HuH-7 (cell line): Measurements from ENCODE around the gene CARD10.
A peak's percentile ranks its signal among the peaks of the same experiment; 100 is the strongest.

Experiments used
- DNase-seq: peaks from one replicate; pipeline ENCODE4 v3.0.0; 2011; ENCODE audit warnings: low spot score

Gene CARD10

DNA sequence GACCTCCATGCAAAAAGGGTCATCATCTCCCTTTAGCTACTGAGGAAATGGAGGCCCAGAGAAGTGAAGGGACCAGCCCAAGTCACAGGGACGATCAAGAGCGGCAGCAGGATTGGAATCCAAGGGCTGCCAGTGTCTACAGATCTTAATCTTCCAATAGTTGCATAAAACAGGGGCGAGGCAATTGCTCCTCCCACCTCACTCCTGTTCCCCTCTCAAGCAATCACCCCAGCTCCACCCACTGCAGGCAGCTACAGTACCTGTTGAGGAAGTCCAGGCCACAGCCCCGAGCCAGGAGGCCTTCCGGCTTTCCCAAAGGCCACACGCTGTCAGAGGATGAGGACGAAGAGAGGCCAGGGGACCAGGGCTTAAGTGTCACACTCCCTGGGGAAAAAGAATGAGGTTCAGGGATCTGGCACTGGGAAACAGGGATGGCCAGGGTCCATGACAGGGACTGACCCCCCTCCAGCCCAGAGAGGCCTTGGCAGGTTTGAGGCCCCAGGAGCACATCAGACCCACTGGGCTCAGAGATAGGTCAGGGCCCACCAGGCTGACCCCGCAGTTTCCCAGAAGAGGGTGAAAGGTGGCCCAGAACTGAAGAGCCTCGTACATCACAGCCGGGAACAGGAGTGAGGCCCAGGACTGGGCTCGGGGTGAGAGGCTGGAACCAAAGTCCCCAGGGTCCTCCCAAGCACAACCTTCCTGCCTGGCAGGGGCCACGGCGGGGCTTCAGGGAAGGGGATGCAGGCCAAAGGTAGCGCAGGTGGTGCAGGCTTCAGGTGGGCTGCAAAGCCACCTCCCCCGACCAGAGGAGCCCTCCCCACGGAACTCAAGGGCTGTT, 16.7 kb downstream of the CARD10 start:
- peak; percentile 90 for DNase-seq

DNA sequence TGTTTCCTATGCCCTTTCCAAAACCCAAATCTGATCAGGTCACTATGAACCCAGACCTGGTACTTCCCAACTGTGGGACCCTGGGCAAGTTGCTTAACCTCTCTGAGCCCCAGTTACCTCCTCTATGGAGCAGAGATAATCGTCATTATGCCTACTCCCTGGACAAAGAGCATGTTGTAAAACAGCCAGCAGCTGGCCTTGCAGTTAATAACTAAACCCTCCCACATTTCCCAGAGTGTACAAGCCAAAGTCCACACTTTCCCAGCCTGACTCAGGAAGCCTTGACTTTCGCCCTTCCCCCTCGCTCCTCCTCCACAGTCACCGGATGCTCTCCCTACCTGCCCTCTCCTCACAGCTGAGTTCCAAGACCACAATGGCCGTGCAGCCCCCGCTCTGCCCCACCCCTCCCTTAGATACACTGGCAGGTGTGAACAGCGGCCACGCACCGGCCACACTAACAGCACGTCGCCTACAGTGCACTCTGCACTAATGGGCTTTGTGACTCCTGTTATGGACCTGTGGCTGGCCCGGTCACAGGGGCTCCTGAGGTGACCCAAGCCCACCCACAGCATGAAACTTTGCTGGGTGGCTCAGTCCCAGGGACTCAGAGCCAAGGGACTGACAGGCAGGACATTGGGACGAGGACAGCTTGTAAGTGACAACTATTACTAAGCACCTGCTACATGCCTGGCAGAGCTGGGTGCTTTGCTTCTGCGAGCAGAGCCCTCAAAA, 17.4 kb downstream of the CARD10 start:
- peak; percentile 97 for DNase-seq

DNA sequence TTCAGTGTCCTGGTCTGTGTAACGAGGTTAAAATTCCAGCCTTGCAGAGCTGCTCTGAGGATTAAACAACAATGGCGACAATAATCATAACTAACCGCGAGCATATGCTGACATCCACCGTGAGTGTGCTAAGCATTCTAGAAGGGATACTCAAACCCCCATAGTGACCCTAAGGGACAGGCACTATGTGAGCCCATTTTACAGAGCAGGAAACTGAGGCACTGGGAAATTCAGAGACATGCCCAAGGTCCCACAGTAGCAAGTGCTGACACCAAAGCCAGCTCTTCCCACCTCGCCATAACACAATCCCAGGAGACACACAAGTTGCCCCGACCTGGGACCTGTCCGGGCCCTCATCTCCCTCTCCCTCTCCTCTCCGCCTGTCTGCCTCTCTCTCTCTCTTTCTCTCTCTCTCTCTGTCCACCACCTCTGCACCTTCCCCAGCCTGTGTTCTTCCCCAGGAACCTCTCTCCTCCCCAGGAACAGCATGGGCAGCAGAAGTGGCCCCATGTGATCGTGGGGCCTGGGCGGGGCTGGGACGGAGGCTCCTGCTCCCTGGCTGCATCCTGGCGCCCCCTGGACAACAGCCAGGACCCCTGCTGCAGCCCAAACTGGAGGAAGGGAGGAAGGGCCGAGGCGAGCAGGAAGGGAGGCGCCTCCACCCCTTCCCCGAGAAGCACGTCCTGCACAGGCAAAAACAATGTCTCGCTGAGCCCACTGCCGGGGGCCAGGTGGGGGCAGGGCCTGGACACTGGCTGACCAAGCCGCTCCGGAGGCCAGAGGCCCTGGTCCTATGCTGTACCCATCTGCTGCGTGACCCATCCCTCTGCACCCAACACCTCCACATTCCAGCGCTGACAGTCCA, 18.2 kb downstream of the CARD10 start:
- peak; percentile 55 for DNase-seq

DNA sequence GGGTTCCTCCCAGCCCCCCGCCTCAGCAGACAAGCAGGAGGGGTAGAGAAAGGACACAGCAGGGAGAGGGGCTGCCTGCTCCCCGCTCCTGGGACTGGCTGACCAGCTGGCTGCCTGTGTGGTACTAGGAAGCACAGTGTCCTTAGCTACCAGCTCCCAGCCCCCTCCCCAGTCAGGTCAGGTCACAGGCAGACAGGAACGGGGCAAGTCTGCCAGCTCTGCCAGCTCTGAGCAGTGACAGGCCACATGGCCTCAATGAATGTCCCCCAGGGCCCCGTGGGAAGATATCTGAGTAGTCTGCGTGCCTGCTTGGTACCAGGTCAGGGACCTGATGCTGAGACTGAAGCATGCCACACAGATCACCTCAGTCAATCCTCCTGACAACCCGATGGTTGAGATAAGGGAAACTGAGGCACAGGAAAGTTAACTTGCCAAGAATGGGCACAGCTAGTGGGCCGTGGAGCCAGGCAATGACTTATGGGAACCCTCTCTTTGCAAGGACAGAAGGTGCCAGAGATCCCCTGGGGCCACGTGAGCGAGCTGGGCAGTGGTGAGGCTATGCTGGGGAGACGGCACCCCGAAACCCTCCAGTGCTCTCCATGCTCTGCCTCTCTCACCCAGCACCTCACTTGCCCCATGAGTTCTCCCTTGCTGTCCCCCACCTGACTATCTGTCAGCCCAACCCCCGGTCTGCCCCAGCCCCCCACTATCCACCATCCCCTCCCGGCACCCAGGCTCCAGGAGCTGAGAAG, 19.2 kb downstream of the CARD10 start:
- DNase-seq, result no peak

DNA sequence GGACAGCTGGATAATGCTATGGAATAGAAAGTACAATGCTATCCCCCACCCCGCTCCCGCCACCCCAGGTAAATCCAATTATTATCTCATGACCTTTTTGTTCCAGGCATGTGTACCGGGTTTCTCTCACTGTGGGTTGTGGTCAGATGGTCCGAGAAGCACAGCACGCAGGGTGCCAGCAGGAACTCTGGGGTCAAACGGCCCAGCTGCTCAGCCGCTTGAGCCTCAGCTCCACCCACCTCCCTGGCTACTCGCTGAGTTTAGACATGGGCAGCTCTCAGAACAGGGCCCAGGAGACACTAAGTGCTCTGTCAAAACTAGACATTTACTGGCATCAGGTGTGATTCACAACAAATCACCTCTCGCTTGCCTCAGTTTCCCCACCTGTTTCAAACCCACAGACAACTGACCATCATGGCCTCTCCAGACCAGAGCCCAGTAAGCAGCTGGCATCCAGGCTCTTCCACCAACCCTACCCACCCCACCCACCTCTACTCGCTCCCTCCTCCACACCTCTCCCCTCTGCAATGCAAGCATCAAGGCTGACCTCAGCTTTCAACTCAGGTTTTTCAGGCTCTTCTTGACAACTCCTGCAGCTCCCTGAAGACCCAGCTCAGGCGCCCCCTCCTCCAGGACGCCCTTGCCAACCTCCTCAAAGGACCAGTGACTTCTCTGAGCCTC, 20.0 kb downstream of the CARD10 start:
- DNase-seq, result no peak

DNA sequence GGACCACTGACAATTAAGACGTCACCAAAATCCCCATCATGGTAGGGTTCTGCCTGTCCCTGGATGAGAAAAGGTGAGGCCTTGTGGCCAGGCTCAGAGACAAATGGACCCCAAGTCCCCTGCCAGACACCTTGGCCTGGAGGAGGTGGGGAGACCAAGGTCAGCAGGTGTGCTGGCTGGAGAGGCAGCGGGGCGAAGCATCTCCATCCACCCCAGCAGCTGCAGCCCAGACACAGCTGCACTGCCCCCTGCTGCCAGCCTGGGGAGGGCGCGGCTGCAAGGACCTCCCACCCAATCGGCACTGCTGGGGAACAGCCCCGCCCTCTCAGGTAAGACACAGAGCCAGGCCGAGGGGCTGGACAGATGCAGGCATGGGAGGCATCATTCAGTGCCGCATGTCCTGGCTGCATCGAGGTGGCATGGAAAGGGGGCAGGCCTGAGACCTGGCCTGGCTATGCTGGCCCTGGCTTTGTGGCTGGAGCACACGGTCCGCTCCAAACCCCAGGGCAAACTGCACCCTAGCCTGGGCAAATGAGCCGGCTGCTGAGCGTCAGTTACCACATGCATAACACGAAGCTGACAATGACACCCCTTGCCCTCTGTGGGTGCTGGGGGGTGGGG, 20.8 kb downstream of the CARD10 start:
- peak; percentile 97 for DNase-seq

DNA sequence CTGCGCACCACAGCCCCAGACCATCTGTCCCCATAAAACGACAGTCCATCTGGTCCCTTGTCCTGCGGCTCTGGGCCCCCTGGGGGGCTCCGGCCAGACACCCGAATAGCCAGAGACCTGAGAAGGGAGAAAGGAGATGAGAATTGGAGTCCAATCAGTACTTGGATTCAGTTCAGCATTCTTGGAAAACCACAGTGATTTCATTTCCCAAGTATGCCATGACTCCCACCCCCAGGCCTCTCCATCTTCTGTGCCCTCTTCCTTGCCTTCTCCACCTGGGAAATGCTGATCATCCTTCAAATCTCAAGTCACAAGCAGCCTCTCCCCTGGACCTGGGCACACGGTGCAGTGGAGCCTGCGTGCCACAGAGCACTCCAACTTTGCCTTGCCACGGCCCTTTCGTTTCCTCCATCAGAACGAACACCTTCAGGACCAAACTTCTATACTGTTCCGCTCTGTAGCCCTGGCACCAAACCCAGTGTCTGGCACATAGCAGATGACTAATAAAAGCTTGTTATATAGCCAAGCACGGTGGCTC, 22.1 kb downstream of the CARD10 start:
- no peak for DNase-seq

DNA sequence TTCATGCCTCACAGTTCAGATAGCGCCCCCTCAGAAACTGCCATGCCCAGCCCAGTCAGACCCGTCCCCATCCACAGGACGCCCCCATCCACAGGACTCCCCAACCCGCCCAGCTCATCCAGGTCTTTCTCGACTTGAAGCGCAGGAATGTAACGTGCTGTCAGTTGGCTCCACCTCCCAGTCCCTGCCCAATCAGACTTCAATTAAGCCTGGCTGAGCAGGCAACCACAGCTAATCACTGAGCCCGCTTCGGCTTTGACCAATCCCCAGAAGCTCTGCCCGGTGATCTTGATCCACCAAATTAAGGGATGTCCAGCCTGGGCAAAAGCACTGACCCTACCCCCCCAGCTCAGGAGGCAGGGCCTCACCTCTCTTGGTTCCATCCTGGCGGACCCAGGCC, 22.6 kb downstream of the CARD10 start:
- no peak for DNase-seq

DNA sequence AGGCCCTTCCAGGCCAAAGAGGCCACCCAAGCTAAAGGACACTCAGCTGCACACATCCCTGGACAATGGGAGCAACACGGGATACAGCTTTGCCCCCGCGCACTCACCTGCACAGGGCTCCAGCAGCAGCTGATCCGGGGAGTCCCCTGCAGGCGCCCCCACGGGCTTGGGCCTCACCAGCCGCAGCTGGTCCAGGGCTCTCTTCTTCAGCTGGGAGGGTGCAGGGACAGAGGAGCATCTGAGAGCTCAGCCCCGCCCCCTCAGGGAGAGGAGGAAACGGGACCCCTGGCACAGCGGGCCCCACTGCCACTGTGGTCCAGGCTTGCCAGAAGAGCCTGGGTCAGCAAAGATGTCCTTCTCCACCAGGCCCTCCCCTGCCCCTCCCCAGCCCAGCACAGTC, 25.2 kb downstream of the CARD10 start:
- DNase-seq, result no peak

DNA sequence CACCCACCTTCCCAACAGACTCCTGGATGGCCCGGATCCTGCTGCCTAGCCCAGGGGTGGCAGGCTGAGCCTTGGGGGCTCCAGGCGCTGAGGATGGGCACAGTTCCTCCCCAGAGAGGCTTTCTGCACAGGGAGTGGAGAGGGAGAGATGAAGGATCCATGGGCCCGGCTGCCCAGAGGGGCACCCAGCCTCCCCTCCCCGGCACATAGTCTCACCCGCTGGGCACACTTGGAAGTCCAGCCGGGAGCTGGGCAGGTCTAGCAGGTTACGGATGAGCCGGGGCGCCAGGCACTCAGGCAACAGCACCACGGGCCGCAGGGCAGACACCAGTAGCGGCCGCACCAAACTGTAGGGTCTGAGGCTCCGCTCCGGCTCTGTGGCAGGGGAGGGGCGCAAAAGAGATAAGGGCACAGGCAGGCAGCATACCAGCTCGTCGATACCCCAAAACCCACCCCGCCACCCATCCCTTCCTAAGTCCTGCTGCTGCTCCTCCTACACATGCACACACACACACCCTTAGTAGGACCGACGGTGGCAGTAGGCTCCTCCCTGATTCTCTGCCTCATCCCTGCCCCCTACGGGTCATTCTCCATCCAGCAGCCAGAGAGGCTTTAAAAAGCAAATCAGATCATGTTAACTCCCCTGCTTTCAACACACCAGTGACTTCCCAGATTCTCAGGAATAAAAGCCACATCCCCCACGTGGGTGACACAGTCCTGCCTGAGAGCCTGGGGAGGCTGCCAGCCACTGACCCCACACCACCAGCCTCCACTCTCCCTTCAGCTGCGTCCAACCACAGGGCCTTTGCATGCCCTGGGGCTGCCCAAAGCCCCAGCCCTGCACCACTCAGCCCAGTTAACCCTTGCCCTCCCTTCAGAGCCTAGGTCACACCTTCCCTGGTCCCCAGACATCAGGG, 26.5 kb downstream of the CARD10 start:
- DNase-seq, result peak; percentile 77

DNA sequence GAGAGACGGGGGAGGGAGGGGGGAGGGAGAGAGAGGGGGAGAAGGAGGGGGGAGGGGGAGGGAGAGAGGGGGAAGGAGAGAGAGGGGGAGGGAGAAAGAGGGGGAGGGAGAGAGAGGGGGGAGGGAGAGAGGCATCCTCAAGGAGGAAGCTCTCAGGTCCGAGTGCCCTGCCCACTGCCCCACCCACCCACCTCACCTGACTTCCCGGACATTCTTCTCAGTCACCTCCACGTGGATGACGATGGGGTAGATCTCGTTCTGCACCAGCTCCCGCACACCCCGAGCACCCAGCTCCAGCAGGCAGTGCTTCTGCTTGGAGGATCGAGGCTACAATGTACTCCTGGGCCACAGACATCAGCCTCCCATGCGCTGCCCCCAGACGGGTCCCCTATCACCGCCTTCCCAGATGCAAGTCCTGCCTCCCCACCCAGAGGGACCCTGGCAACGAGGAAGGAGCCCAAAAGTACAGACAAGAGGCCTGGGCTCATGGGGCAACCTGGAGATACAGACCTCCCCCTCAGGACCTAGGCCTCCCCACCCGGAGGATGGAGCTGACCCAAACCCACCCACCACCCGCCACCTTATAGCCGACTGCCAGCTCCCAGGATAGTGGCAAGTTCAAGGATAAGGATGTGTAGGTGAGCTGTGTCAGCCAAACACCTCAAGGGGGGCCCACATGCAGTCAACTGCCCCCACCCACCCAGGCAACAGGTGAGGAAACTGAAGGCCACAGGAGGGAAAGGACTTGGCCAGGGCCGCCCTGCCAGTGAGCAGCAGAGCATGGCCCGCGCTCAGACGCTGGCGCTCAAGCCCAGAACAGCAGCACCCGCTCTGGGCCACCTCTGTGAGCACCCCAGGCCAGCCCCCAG, 27.4 kb downstream of the CARD10 start:
- no peak for DNase-seq

DNA sequence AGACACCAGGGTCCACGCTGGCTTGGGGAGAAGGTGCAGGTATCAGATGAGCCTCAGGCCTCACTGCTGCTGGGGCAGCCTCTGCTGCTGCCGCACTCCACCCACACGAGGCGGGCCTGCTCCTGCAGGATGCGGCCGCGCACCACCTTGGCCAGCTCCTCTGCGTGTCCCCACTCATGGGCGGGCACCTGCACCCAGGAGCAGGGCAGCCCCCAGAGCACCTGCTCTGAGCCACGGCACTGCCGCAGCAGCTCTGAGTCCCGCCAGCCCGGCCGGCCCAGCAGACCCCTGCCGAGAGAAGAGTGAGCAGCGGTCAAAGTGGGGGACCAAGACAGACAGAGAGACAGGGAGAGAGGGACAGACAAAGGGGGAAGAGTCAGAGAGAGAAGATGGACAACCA, 28.1 kb downstream of the CARD10 start:
- no peak for DNase-seq

DNA sequence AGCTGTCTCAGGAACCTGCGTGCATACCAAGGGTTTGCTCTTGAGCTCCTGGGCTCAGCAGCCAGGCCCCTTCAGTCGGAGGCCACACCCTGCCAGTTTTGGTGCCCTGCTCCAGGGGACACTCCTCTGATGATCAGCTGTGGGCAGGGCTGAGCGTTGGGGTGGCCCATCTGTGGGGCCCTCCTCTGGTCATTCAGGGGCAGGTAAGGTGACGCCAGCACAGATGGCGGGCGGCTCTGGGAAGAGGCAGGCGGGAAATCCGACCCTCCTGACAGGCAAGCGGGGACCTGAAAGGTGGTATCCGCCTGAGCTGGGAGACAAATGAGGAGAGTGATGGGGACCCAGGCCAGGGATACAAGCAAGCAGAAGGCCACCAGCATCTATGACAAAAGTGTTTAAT, 29.2 kb downstream of the CARD10 start:
- DNase-seq, result no peak

DNA sequence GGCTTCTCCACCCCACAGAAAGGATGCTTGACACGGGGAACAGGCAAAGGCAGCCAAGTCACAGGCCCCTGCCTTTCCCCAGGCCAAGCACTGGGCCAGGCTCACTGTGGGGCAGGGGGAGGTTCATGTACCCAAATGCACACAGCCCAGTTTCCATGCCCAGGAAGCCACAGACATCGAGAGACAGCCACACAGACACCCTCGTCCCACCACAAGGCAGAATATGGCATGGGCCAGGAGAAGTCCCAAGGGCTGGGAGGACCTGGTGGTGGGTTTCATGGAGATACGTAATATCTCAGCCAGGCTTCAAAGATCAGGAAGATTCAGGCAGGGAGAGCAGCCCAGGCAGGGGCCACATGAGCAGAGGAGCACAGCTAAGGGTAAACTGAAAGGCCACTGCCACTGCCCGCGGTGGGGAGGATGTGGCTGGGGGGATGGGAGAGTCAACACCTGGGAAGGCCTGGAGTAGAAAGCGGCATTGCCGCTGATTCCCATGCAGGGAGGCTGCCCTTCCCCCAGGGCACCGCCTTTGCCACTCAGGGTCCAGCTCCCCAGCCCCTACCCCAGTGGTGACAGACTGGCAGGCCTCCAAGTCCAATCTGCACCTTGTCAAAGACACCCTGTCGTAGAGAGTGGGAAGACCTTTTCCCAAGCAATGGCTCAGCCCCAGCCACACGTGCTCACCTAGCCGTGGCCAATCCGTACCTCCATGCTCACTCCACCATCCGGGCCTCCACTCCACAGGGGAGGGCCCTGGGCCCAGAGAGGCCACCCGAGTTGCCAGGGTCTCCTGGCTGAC, 30.7 kb downstream of the CARD10 start:
- DNase-seq, result no peak

DNA sequence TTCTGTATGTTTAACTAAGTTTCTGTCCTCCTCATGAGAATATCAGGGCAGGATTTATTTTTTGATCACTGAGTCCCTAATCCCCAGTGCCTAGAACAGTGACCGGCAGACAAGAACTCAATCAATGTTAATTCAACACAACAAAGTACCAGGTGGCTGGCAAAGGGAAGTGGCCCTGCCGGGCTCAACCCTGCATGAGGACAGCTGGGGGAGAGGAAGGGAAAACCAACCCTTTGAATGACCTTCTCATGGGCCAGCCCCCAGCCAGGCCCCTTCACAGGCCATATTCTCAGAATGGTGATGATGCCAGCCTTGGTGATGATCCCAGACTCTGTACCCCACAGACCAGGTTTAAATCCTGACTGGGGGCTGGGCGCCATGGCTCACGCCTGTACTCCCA, 31.6 kb downstream of the CARD10 start:
- no peak for DNase-seq

DNA sequence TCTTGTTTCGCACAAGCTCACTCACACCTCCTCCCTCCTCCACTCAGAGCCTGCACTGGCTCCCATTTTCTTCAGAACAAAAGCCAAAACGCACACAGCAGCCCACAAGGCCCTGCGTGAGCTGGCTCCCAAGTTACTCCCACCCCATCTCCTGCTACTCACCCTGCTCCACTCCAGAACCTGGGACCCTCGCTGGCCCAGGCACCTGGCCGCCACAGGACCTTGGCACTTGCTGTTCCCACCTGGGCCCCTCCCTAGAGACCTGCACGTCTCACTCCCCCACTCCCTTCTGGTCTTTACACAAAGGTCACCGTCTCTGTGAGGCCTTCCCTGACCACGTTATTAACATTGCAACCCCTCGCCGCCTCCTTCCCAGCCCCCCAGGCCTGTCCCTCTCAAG, 32.1 kb downstream of the CARD10 start:
- no peak for DNase-seq

DNA sequence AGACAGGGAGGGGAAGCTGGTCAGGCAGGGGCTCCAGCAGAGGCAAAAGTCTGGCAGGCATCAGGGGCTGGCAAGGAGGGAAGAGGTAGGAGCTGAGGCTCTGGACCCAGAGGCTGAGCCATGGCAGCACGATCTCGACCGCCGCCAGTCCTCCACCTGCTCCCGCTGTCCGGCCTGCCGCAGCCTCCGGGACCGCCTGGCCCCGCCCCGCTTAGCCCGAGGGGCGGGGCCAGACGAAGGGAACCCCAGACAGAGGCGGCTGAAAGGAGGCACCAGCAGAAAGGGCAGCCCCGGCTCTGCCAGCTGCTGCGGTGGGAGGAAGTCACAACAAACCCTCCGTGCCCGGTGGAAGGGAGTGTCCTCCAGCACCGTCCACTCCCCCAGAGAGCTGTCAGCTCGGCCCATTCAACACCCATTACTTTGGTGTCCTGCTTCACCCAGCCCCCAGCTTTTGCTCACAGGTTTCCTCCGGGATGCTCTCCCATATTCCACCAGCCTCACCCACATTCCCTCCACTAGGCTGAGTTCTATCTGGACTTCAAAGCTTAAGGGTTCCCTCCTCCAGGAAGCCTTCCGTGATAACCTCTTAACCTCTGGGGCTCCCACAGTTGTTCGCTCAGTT, 32.9 kb downstream of the CARD10 start, which contains the start of gene MFNG:
MFNG (minus strand) TSS at position 161 of the 622 bp plus-strand sequence. CDS start 207 bp downstream, outside the sequence.
- DNase-seq, result no peak
